Spleen (tissue), 11 donors: ENCODE measurements around the gene LDAH. TPM values are rescaled to one million over a fixed set of nuclear protein-coding genes. Genes with fewer than 3 reads are reported as not detected.

ENCODE experiments used
- DNase-seq: peaks from one replicate; pipeline ENCODE4 v3.0.0-alpha.2; 2020
- H3K27ac ChIP-seq, 8 donors: fragments of 200-600 bp; sonication (generic) in 7 of 8; 1 replicate in 4 of 8; 2 replicates in 4 of 8; pipeline versions ENCODE4 v1.5.0 to v1.8.0; 2016 to 2021; ENCODE audit warnings: inconsistent platforms in 4 of 8, mild to moderate bottlenecking in 4 of 8, moderate library complexity in 1 of 8
- H3K27me3 ChIP-seq, 7 donors: fragments of 200-600 bp; sonication (generic) in 6 of 7; replicated peaks in 1 of 7; 1 replicate in 4 of 7; 2 replicates in 3 of 7; pipeline versions ENCODE4 v1.5.0 to v1.8.0; 2016 to 2021; ENCODE audit warnings: inconsistent platforms in 3 of 7, mild to moderate bottlenecking in 1 of 7
- H3K36me3 ChIP-seq, 6 donors: fragments of 200-600 bp; sonication (generic) in 5 of 6; 1 replicate in 4 of 6; 2 replicates in 2 of 6; pipeline versions ENCODE4 v1.5.0 to v1.8.0; 2016 to 2021; ENCODE audit warnings: inconsistent platforms in 2 of 6
- H3K4me1 ChIP-seq, 6 donors: fragments of 200-600 bp; sonication (generic) in 5 of 6; 1 replicate in 3 of 6; 2 replicates in 3 of 6; pipeline versions ENCODE4 v1.5.0 to v1.8.0; 2016 to 2021; ENCODE audit warnings: inconsistent platforms in 3 of 6
- H3K4me3 ChIP-seq, 8 donors: fragments of 200-600 bp; sonication (generic) in 7 of 8; 1 replicate in 4 of 8; 2 replicates in 4 of 8; pipeline versions ENCODE4 v1.5.0 to v1.8.0; 2016 to 2021; ENCODE audit warnings: inconsistent platforms in 4 of 8, mild to moderate bottlenecking in 4 of 8, moderate library complexity in 2 of 8
- H3K9me3 ChIP-seq, 8 donors: fragments of 200-600 bp; sonication (generic) in 7 of 8; 1 replicate in 4 of 8; 2 replicates in 4 of 8; pipeline versions ENCODE4 v1.5.0 to v1.8.0; 2016 to 2021; ENCODE audit warnings: inconsistent platforms in 4 of 8
- CTCF ChIP-seq, 11 experiments: fragments of 200-600 bp in 7 of 11; fragments of 450-650 bp in 4 of 11; sonication (generic) in 4 of 11; IDR thresholded peaks in 8 of 11; conservative IDR thresholded peaks in 3 of 11; 1 replicate in 7 of 11; 2 replicates in 4 of 11; pipeline versions ENCODE4 v1.4.0 to v1.8.0; 2016 to 2021; ENCODE audit warnings: antibody characterized with exemption in 11 of 11, inconsistent platforms in 4 of 11, mild to moderate bottlenecking in 1 of 11
- POLR2A ChIP-seq, 3 donors: fragments of 450-650 bp; IDR thresholded peaks; one replicate each; pipeline ENCODE4 v1.5.1; 2017; ENCODE audit warnings: antibody characterized with exemption in 3 of 3, mild to moderate bottlenecking in 1 of 3
- POLR2AphosphoS5 ChIP-seq, 3 donors: sonication (generic); formaldehyde crosslinking; IDR thresholded peaks; one replicate each; pipeline ENCODE4 v1.5.1; 2017; ENCODE audit warnings: antibody characterized with exemption in 3 of 3
- WGBS, 5 donors: extraction: QIAGEN DNeasy Blood & Tissue Kit in 3 of 5; methylation state at CpG; one replicate each; pipeline versions ENCODE4 v1.1.5 to v1.1.7; 2013 to 2018; 5-methylcytosine and 5-hydroxymethylcytosine counted together
- intact Hi-C: fragments of 100-400 bp; cut with DNase I; formaldehyde crosslinking; loops from one replicate; pipeline ENCODE4 v1.15.0; 2023; ENCODE audit warnings: low total_unique reads
- polyA plus RNA-seq, 3 donors: library from polyadenylated mRNA; stranded (reverse); fragments of 200-250 nt; gene quantifications; one replicate each; pipeline ENCODE4 v1.2.1, GENCODE V29; 2013
- total RNA-seq, 7 donors: library from RNA; depleted of rRNA in 3 of 7; stranded (reverse); fragments of >200 nt in 3 of 7; fragmentation: NEBNext Ultra II Directional in 4 of 7; extraction: Animal tissue kit (Norgen Biotek cat#: 25700) in 4 of 7; gene quantifications; one replicate each; pipeline versions ENCODE4 v1.1.0 to v1.2.1, GENCODE V29; 2016 to 2021
- donor health status: healthy with polysubstance abuse.
- donor health status: DM: no; HTN: no; CAD: no; lungs with moderate emphysema.
- donor health status: DM: no; HTN: no; CAD: no.
- donor health status: Bipolar disorder and iron deficiency.
- donor health status: healthy.
- donor health status: DM: no; HTN: no; CAD: no.
- donor health status: DM: yes; HTN: yes; CAD: no.

The LDAH gene
- total and polyA plus RNA-seq, 10 donors = 5.8 to 33.2 (median 21.1) TPM

- intact Hi-C loops = no loop called here
- H3K36me3 ChIP-seq = peaks cover 0 to 7% (median 0%) of the 10 kb centered on the region in 6 donors
- DNase-seq = no peak
- peaks cover 0 to 100% (median 89%) of the 10 kb centered on the region in 7 donors for H3K27me3 ChIP-seq
- TF ChIP-seq POLR2A (IDR thresholded peaks at IDR 0.05) = no peak
- TF ChIP-seq POLR2AphosphoS5 (IDR thresholded peaks at IDR 0.05) = no peak
- no peak for TF ChIP-seq CTCF (IDR thresholded peaks at IDR 0.05 in 8 of 11, conservative IDR thresholded peaks at IDR 0.05 in 3 of 11)
- H3K9me3 ChIP-seq = no peaks in the 10 kb centered on the region
- H3K27ac ChIP-seq = no peak overlapping the region
- H3K4me3 ChIP-seq = no peak overlapping the region
- H3K4me1 ChIP-seq = peaks cover 15 to 81% (median 58%) of the 10 kb centered on the region in 6 donors
- 57 to 64% (median 62%) methylated on average over 7 to 8 of the region's 8 CpGs for WGBS, 5 donors
These were observed 153.9 kb downstream of the LDAH start for GRCh38 chr2:20668871-20669475.

GRCh38 chr2:20668451-20668850, 154.4 kb downstream of the LDAH start:
- TF ChIP-seq CTCF (IDR thresholded peaks at IDR 0.05 in 8 of 11, conservative IDR thresholded peaks at IDR 0.05 in 3 of 11) (no peak), POLR2AphosphoS5 (IDR thresholded peaks at IDR 0.05) (no peak), POLR2A (IDR thresholded peaks at IDR 0.05) (no peak)
- DNase-seq = no peak
- H3K4me1 ChIP-seq = peaks cover 15 to 78% (median 58%) of the 10 kb centered on the region in 6 donors

GRCh38 chr2:20667531-20668401, 155.1 kb downstream of the LDAH start:
- Histone ChIP-seq H3K9me3 (no peaks in the 10 kb centered on the region), H3K36me3 (peaks cover 0 to 7% (median 0%) of the 10 kb centered on the region in 6 donors), H3K27ac (peak overlapping the region in 2 of 8 donors; percentile 11 to 38), H3K4me1 (peaks cover 15 to 77% (median 58%) of the 10 kb centered on the region in 6 donors), H3K4me3 (peak overlapping the region in 7 of 8 donors; percentile 9 to 74 (median 45)), H3K27me3 (peaks cover 0 to 100% (median 88%) of the 10 kb centered on the region in 7 donors)
- TF ChIP-seq CTCF (IDR thresholded peaks at IDR 0.05 in 8 of 11, conservative IDR thresholded peaks at IDR 0.05 in 3 of 11) (no peak), POLR2A (IDR thresholded peaks at IDR 0.05) (no peak), POLR2AphosphoS5 (IDR thresholded peaks at IDR 0.05) (no peak)
- DNase-seq = no peak
- intact Hi-C loops = no loop called here
- 30 to 36% (median 32%) methylated on average over 26 to 39 of the region's 39 CpGs for WGBS, 5 donors

More at GRCh38 chr2:20668451-20668850, 154.4 kb downstream of the LDAH start:
- Histone ChIP-seq H3K36me3 (peaks cover 0 to 7% (median 0%) of the 10 kb centered on the region in 6 donors), H3K27ac (no peak overlapping the region), H3K9me3 (no peaks in the 10 kb centered on the region), H3K4me3 (peak overlapping the region in 1 of 8 donors; percentile 74), H3K27me3 (peaks cover 0 to 100% (median 92%) of the 10 kb centered on the region in 7 donors)
- WGBS, 5 donors = 88 to 95% (median 94%) methylated on average over 6 of the region's 6 CpGs
- intact Hi-C loops = no loop called here
